ENCODE data around the gene MAPK8.

Gene MAPK8

GRCh38 chr10:48369501-48369900, 63.0 kb downstream of the MAPK8 start:
- Histone ChIP-seq H3K9me2 (replicated peaks; ENCODE audit: insufficient read depth, low read length) (no peaks in the 10 kb centered on the region), H3K4me1 (ENCODE audit: low read length) (no peaks in the 10 kb centered on the region), H3K79me2 (ENCODE audit: low read length) (no peaks in the 10 kb centered on the region), H4K20me1 (ENCODE audit: insufficient read depth, low read length) (no peaks in the 10 kb centered on the region), H2AFZ (ENCODE audit: low read length) (no peak overlapping the region), H3K27ac (ENCODE audit: low read length) (no peak overlapping the region), H3K9ac (ENCODE audit: low read length) (no peak overlapping the region), H3K4me2 (ENCODE audit: low read depth, low read length) (no peak overlapping the region), H3K27me3 (replicated peaks; ENCODE audit: insufficient read depth, low read length) (no peaks in the 10 kb centered on the region), H3K9me3 (replicated peaks; ENCODE audit: insufficient read depth, low read length) (no peaks in the 10 kb centered on the region), H3K36me3 (replicated peaks; ENCODE audit: insufficient read depth, low read length) (no peaks in the 10 kb centered on the region), H3F3A (ENCODE audit: insufficient read depth, low read length) (no peaks in the 10 kb centered on the region), H3K4me3 (ENCODE audit: low read length) (no peak overlapping the region)
- TF ChIP-seq EZH2phosphoT487 (IDR thresholded peaks at IDR 0.05; ENCODE audit: low read length) (no peak), EZH2 (optimal IDR thresholded peaks at IDR 0.05; ENCODE audit: low read depth, low read length) (no peak), CTCF (IDR thresholded peaks at IDR 0.05; ENCODE audit: low read length) (no peak)
- no peak for DNase-seq

- Histone ChIP-seq H3K4me3 (ENCODE audit: low read length) (no peak overlapping the region), H3F3A (ENCODE audit: insufficient read depth, low read length) (no peaks in the 10 kb centered on the region), H3K4me1 (ENCODE audit: low read length) (0 out of 2 replicates have a peak, but pooled peaks cover under 1% of the 10 kb centered on the region), H3K27me3 (replicated peaks; ENCODE audit: insufficient read depth, low read length) (no peaks in the 10 kb centered on the region), H2AFZ (ENCODE audit: low read length) (no peak overlapping the region), H3K79me2 (ENCODE audit: low read length) (no peaks in the 10 kb centered on the region), H3K9me2 (replicated peaks; ENCODE audit: insufficient read depth, low read length) (no peaks in the 10 kb centered on the region), H3K27ac (ENCODE audit: low read length) (no peak overlapping the region), H3K9me3 (replicated peaks; ENCODE audit: insufficient read depth, low read length) (no peaks in the 10 kb centered on the region), H4K20me1 (ENCODE audit: insufficient read depth, low read length) (no peaks in the 10 kb centered on the region), H3K36me3 (replicated peaks; ENCODE audit: insufficient read depth, low read length) (no peaks in the 10 kb centered on the region), H3K9ac (ENCODE audit: low read length) (no peak overlapping the region), H3K4me2 (ENCODE audit: low read depth, low read length) (no peak overlapping the region)
- DNase-seq = no peak
- no peak for TF ChIP-seq EZH2 (optimal IDR thresholded peaks at IDR 0.05; ENCODE audit: low read depth, low read length)
- no peak for TF ChIP-seq EZH2phosphoT487 (IDR thresholded peaks at IDR 0.05; ENCODE audit: low read length)
- no peak for TF ChIP-seq CTCF (IDR thresholded peaks at IDR 0.05; ENCODE audit: low read length)
Measured at GRCh38 chr10:48377751-48378530, 71.5 kb downstream of the MAPK8 start.

GRCh38 chr10:48378675-48379074, 72.2 kb downstream of the MAPK8 start:
- no peak overlapping the region for H3K4me2 ChIP-seq (ENCODE audit: low read depth, low read length)
- no peak for TF ChIP-seq EZH2phosphoT487 (IDR thresholded peaks at IDR 0.05; ENCODE audit: low read length)
- no peak for TF ChIP-seq CTCF (IDR thresholded peaks at IDR 0.05; ENCODE audit: low read length)
- no peak for TF ChIP-seq EZH2 (optimal IDR thresholded peaks at IDR 0.05; ENCODE audit: low read depth, low read length)
- no peak overlapping the region for H3K4me3 ChIP-seq (ENCODE audit: low read length)
- no peaks in the 10 kb centered on the region for H3K36me3 ChIP-seq (replicated peaks; ENCODE audit: insufficient read depth, low read length)
- no peaks in the 10 kb centered on the region for H4K20me1 ChIP-seq (ENCODE audit: insufficient read depth, low read length)
- no peaks in the 10 kb centered on the region for H3K79me2 ChIP-seq (ENCODE audit: low read length)
- H3K27me3 ChIP-seq (replicated peaks; ENCODE audit: insufficient read depth, low read length) = no peaks in the 10 kb centered on the region
- H2AFZ ChIP-seq (ENCODE audit: low read length) = no peak overlapping the region
- H3K9ac ChIP-seq (ENCODE audit: low read length) = no peak overlapping the region
- H3K9me3 ChIP-seq (replicated peaks; ENCODE audit: insufficient read depth, low read length) = no peaks in the 10 kb centered on the region
- H3K4me1 ChIP-seq (ENCODE audit: low read length) = peaks cover 7% of the 10 kb centered on the region; the same call in 1 of the 2 replicates
- H3K27ac ChIP-seq (ENCODE audit: low read length) = no peak overlapping the region
- no peak for DNase-seq
- no peaks in the 10 kb centered on the region for H3K9me2 ChIP-seq (replicated peaks; ENCODE audit: insufficient read depth, low read length)
- no peaks in the 10 kb centered on the region for H3F3A ChIP-seq (ENCODE audit: insufficient read depth, low read length)

All from MM.1S (cell line).